ENCODE results near the gene PALLD. TPM values are rescaled to one million over a fixed set of nuclear protein-coding genes. Genes with fewer than 3 reads are reported as not detected.
A peak's percentile ranks its signal among the peaks of the same experiment; 100 is the strongest.

Gene PALLD
- total RNA-seq, 1 experiment from 2014 or later: 166 TPM

DNA sequence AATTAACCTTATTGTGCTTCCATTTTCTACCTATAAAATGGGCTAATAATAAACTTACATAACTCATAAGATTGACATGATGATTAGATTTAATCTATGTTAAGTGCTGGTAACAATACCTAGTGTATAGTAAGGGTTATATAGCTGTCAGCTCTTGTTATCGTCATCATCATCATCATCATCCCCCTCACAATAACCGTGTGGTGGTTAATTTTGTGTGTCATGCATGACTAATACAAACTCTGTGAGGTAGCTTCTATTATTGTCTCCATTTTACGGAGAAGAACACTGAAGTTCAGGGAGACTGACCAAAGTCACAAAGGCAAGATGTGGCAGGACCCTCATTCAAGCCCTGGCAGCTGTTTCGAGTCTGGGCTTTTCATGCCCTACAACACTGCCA is 211.3 kb downstream of the PALLD start (continued):
- TF ChIP-seq, protein P1, sequence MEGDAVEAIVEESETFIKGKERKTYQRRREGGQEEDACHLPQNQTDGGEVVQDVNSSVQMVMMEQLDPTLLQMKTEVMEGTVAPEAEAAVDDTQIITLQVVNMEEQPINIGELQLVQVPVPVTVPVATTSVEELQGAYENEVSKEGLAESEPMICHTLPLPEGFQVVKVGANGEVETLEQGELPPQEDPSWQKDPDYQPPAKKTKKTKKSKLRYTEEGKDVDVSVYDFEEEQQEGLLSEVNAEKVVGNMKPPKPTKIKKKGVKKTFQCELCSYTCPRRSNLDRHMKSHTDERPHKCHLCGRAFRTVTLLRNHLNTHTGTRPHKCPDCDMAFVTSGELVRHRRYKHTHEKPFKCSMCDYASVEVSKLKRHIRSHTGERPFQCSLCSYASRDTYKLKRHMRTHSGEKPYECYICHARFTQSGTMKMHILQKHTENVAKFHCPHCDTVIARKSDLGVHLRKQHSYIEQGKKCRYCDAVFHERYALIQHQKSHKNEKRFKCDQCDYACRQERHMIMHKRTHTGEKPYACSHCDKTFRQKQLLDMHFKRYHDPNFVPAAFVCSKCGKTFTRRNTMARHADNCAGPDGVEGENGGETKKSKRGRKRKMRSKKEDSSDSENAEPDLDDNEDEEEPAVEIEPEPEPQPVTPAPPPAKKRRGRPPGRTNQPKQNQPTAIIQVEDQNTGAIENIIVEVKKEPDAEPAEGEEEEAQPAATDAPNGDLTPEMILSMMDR (IDR thresholded peaks at IDR 0.05 in 2 of 3, conservative IDR thresholded peaks at IDR 0.05 in 1 of 3; ENCODE audit: borderline replicate concordance in 1 of 3, insufficient read depth in 1 of 3, low read depth in 2 of 3, low read length in 2 of 3): no peak
- TF ChIP-seq JUND (IDR thresholded peaks at IDR 0.05): no peak
- no peak for TF ChIP-seq FOSL1 (IDR thresholded peaks at IDR 0.05; ENCODE audit: low read depth)
- no peak for TF ChIP-seq ELF1 (IDR thresholded peaks at IDR 0.05; ENCODE audit: borderline replicate concordance, low read depth)

DNA sequence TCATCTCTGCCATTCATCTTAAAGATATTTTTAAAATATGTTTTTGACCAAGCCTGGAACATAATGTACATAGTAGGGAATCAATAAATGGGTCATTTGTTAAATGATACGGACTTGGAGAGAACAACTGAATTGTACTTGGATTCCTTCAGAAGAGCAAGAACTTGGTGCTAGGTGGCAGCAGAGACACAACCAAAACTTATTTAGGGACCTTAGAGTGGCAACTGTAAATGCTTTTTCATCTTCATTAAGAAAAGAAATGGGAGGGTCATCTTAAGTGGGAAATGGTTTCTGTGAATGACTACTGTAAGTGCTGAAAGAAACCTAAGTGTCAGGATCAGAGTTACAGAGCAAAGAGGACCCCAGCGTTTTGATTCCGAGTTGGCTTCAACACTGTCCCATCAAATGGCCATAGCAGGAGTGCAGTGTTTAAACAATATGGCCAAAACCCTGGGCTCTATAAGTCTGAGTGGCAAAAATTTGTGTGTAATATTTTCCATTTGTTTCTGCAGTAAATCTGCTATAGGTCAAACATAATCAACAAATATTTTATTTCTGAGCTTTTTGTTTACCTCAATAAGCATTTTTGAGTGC is 213.6 kb downstream of the PALLD start:
- RAD21 ChIA-PET (ENCODE audit: low non-redundant PET in 1 of 2, low total read pairs in 2 of 2, uncharacterized antibody in 2 of 2, unreplicated experiment in 2 of 2): interaction anchor here in 1 of 2 experiments (1.4 kb wide), 1 partner anchor 121 kb away, joined by 3 read pairs; no protein-coding TSS in a partner anchor
- CTCF ChIA-PET: interaction anchor here (0.7 to 1.6 kb wide), 5 partner anchors 11 to 212 kb away, joined by 3 to 6 read pairs (median 4); no protein-coding TSS in a partner anchor

More for the DNA sequence above, 213.6 kb downstream of the PALLD start:
- H3K79me2 ChIP-seq (ENCODE audit: insufficient read depth, low read length): no peaks in the 10 kb centered on the region
- DNase-seq (ENCODE audit: low read depth, low spot score) (peak; percentile 29), ATAC-seq (peak; percentile 54; the same call in 1 of the 2 replicates)
- H3K4me2 ChIP-seq (ENCODE audit: low read length): no peak overlapping the region
- no peak overlapping the region for H3K27ac ChIP-seq (ENCODE audit: low read depth, low read length)
- H3K4me1 ChIP-seq (ENCODE audit: control insufficient read depth in 1 of 2, insufficient read depth in 2 of 2, low read length in 2 of 2): peaks cover 0 to 11% of the 10 kb centered on the region in 2 experiments; a peak in 1 of 4 replicates
- H3K4me3 ChIP-seq (replicated peaks in 1 of 2; ENCODE audit: low read depth in 1 of 2, low read length in 2 of 2): no peak overlapping the region
- H3K36me3 ChIP-seq (ENCODE audit: control insufficient read depth in 1 of 2, insufficient read depth in 2 of 2, low read length in 2 of 2): peaks cover 9% of the 10 kb centered on the region in 2 experiments; a peak in 3 of 4 replicates
- H3K9me3 ChIP-seq (ENCODE audit: control insufficient read depth in 1 of 2, insufficient read depth in 1 of 2, low read depth in 1 of 2, low read length in 2 of 2): no peaks in the 10 kb centered on the region
- intact Hi-C loops (cut with micrococcal nuclease): loop anchor here (1.0 to 10.0 kb wide), 3 partner anchors 207 to 774 kb away; no protein-coding TSS in a partner anchor
- TF ChIP-seq EGR1 (IDR thresholded peaks at IDR 0.05; ENCODE audit: low read depth): no peak
- TF ChIP-seq, protein P2, sequence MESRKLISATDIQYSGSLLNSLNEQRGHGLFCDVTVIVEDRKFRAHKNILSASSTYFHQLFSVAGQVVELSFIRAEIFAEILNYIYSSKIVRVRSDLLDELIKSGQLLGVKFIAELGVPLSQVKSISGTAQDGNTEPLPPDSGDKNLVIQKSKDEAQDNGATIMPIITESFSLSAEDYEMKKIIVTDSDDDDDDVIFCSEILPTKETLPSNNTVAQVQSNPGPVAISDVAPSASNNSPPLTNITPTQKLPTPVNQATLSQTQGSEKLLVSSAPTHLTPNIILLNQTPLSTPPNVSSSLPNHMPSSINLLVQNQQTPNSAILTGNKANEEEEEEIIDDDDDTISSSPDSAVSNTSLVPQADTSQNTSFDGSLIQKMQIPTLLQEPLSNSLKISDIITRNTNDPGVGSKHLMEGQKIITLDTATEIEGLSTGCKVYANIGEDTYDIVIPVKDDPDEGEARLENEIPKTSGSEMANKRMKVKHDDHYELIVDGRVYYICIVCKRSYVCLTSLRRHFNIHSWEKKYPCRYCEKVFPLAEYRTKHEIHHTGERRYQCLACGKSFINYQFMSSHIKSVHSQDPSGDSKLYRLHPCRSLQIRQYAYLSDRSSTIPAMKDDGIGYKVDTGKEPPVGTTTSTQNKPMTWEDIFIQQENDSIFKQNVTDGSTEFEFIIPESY (IDR thresholded peaks at IDR 0.05; ENCODE audit: extremely low read depth, insufficient replicate concordance, low read length): no peak
- peak; percentile 74 for TF ChIP-seq RAD21 (IDR thresholded peaks at IDR 0.05; ENCODE audit: low read depth)
- no peak for TF ChIP-seq EZH2phosphoT487 (IDR thresholded peaks at IDR 0.05; ENCODE audit: borderline replicate concordance)
- TF ChIP-seq CEBPB (IDR thresholded peaks at IDR 0.05; ENCODE audit: low read depth): no peak
- no peak for TF ChIP-seq SRF (IDR thresholded peaks at IDR 0.05; ENCODE audit: low read depth)
- TF ChIP-seq ZNF274 (IDR thresholded peaks at IDR 0.05; ENCODE audit: low read depth, low read length): no peak
- no peak for TF ChIP-seq ZFX (IDR thresholded peaks at IDR 0.05)
- no peak for TF ChIP-seq ELF1 (IDR thresholded peaks at IDR 0.05; ENCODE audit: borderline replicate concordance, low read depth)
- TF ChIP-seq, protein P1 (IDR thresholded peaks at IDR 0.05 in 2 of 3, conservative IDR thresholded peaks at IDR 0.05 in 1 of 3; ENCODE audit: borderline replicate concordance in 1 of 3, insufficient read depth in 1 of 3, low read depth in 2 of 3, low read length in 2 of 3): peak; percentile 46 to 54 (median 47); a peak in 5 of 6 replicates
- TF ChIP-seq SIN3A (IDR thresholded peaks at IDR 0.05; ENCODE audit: low read depth): no peak
- POLR2A ChIA-PET: no interaction called here
- H3K27me3 ChIP-seq (ENCODE audit: insufficient read depth, low read length): no peaks in the 10 kb centered on the region
- H4K20me1 ChIP-seq (ENCODE audit: insufficient read depth): no peaks in the 10 kb centered on the region
- no TSS peak for BruUV-seq (replicated peaks)
- H3K9ac ChIP-seq (ENCODE audit: low read length): no peak overlapping the region
- no peak overlapping the region for H2AFZ ChIP-seq (ENCODE audit: low read depth, low read length, poor library complexity, severe bottlenecking)
- no peaks in the 10 kb centered on the region for H3K9me2 ChIP-seq (ENCODE audit: insufficient read depth)
